GM18909 (cell line): ENCODE results near the gene EIF3A.
A peak's percentile ranks its signal among the peaks of the same experiment; 100 is the strongest.

Experiments used
- ATAC-seq: cut with Tn5 transposase; IDR thresholded peaks from one replicate; pipeline ENCODE4 v1.9.1; 2021; ENCODE audit warnings: mild to moderate bottlenecking; ENCODE audit not compliant: unreplicated experiment, poor library complexity

The EIF3A gene

DNA sequence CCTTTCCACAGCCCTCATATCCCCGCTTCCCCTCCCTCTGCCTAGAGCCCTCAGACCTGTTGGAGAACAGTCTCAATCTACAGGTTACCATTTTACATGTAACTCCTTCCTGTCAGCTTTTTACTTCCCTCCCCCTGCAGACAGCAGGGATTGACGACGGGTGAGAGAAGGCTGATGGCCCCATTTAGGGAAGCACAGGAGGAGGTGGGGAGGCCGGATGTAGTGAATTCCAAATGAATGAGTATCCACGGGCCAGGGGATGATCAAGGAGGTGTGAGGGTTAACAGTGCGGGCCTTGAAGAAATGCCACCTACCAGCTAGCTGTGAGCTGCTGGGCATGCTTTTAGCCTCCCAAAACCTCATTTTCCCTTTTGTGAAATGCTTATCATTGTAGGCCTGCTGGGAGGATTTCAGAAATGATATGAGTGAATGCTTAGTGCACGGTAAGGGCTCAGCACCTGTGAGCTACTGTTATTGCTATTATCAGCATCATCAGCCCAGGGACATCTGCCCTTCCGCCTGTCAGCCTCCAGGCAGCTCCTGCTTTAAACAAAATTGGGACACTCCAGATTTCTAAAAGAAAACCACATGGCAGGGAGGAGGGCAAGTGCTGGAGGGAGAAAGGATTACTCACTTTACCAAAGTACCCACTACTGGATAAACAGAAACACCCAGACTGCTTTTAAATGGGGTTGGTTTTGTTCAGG, 57.6 kb downstream of the EIF3A start:
- no peak for ATAC-seq

DNA sequence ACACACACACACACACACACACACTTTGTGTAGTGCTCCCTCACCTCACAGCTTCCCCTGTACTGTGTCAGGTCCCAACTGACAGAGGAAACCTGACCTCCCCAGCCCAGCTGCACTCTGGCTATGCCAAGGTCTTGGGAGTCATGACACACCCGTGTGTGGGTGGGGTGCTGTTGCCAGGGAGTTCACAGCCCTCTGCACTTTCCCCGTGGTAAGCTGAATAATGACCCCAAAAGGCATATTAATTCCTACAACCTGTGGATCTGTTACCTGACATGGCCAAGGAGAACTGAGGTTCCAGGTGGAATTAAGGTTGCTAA, 60.0 kb downstream of the EIF3A start:
- no peak for ATAC-seq

DNA sequence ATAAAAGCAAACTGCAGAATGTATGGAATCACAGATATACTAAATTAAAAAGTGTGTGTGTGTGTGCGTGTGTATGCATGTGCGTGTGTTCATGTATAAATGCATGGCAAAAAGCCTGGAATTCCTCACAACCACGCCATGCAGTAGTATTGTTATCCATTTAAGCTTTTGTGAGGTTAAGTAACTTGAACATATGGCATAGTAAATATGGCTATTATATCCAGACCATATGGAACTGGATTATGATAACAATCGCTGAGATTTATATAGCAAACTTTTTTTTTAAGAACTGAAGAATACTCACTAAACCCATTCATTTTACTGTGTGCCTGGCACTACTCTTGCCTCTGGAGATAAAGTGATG, 73.4 kb downstream of the EIF3A start:
- no peak for ATAC-seq

DNA sequence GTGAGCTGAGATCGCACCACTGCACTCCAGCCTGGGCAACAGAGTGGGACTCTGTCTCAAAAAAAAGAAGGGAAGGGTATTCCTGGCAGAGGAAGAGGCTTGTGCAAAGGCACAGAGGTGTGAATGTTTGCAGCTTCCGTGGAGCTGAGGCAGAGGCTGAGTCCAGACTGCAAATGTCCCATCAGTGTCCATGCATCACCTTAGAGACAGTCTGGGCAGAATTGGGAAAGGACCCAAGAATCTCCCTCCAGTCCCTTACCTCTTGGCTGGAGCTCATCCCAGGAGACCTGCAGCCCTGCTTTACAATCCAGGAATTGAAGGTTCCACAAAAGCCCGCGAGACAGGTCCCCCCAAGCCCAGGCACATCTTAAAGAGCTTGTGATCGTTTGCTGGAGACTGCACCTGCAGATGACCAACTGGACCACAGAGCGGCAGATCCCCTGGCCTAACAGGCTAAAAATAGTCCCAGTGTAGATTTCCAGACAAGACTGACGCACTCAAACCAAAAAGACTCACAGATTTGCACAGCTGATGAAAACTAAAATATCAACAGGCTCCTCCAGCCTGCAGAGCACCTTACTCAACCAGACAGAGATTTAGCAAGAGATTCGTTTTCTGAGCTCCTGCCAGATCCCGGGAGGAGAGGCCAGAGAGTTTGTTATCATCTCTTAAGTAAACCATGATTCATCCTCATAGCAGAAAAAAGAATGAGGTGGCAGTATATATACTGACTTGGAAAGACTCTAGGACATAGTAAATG, 74.0 kb downstream of the EIF3A start:
- ATAC-seq: no peak

DNA sequence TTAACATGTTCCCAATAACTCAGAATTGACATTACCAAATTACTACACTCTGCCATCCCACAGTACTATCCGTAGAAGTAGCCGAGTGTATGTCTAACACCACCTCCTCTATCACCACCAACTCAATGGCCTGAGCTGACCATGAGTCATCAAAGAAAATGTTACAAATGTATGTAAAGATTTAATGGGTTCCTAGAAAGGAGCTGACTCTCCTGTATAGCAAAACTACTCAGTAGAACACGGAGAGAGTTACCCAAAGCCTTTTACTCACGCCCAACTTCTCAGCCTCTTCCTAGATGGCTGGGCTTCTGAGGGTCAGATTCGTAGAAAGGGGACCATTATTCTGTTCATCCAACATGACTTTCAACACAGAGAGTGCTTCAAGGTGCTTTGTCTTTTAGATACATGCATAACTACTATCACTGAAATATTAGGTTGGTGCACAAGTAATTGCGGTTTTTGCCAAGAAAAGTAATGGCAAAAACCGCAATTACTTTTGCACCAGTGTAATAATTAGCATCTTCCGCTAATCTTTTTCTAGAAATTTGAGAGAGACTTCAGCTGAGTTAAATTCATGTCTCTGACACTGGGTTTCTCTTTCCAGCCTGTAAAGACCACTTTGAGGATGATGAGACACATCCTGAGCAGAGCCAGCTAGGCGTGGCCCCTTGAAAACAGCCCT, 75.1 kb downstream of the EIF3A start:
- ATAC-seq: no peak

- ATAC-seq: no peak
These were observed 76.9 kb downstream of the EIF3A start for GRCh38 chr10:119003572-119004289.

DNA sequence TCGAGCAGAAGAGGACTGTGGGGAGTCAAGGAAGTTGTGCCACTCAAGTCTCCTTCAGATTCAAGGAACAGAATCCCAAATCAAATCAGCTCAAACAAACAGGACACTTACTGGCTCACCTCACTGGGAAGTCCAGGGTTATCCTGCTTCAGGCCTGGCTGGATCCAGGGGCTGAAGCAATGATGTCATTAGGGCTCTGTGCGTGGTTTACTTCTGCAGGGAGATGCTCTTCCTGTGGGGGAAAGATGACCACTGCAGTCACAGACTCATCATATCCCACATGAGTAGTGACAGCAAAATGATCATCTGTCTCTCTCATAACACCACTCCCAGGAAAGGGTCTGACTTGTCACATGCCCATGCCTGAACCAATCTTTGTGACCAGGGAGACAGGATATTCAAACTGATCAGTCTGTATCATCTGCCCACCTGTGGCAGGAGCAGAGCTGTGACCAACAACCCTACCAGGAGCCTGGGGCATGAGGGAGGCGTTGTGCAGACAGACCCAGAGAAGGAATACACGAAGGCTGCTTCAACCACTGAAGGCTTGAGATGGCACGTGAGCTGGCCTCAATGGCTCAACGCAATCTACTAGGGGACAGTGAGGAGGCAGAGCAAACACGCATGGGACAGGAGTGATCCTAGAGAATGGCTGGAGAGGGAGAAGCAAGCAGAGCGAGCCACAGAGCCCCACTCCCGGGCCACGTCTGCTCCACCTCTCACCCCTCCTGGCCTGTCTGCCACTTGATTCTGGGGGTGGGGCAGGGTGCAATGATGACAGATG, 78.7 kb downstream of the EIF3A start:
- no peak for ATAC-seq

- ATAC-seq: no peak
These were observed 82.4 kb downstream of the EIF3A start for GRCh38 chr10:118998183-118998582.

DNA sequence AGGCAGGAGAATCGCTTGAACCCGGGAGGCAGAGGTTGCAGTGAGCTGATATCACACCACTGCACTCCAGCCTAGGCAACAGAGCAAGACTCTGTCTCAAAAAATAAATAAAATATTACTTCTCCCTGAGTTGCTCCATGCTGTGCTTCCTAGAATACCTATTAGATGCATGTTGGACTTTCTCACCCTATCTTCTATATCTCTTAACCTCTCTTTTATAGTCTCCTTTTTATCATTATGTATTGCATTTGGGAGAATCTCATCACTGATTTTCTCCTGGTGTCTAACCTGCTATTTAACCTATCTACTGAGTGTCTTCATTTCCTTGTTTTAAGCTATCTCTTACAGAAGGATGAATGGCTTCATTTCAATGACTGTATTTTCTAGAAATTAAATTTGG, 83.2 kb downstream of the EIF3A start:
- no peak for ATAC-seq

GRCh38 chr10:118995739-118996138, 84.9 kb downstream of the EIF3A start:
- no peak for ATAC-seq

- ATAC-seq: no peak
These were observed 86.3 kb downstream of the EIF3A start for GRCh38 chr10:118994321-118994720.

DNA sequence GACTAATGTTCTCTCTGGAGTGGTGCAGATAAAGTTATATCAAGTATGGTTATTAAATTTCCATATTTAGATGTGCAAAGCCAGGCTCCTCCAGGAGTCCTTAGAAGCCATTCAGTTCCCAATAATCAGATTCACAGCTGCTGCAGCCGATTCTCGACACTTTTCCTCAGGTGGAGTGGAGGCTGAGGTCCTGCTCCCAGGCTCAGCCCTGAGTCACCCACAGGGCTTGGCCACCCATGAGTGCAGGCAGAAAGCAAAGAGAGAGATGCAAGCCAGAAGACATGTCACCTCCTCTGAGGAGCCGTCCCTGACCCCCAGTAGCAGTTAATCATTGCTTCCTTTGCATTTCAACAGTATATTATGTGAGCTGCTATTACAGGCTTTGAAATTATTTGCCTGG, 87.4 kb downstream of the EIF3A start:
- ATAC-seq: no peak

DNA sequence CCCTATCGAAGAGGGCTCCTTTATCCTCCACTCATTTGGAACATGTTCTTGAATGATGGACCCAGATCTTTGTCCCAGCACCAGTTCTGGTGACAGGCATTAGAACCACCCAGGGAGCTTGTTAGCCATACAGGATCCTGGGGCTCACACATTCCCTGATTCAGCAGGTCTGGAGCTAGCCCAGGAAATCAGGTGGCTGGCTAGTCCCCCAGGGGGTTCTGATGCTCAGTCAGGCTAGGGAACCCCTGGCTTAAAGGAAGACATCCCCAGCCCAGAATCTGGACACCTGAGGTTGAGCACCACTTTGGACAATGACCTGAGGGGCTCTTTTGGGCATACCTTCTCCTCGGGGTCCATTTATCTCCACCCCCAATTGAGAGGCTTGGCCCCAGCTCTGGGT, 88.1 kb downstream of the EIF3A start:
- no peak for ATAC-seq

GRCh38 chr10:118990326-118990725, 90.3 kb downstream of the EIF3A start:
- no peak for ATAC-seq

- peak; percentile 84 for ATAC-seq
These were observed 93.5 kb downstream of the EIF3A start for GRCh38 chr10:118986815-118987790.

GRCh38 chr10:118985576-118985975, 95.0 kb downstream of the EIF3A start:
- ATAC-seq: no peak
